Measurements from ENCODE around the gene VPS4A. TPM values are rescaled to one million over a fixed set of nuclear protein-coding genes. Genes with fewer than 3 reads are reported as not detected.
A peak's percentile ranks its signal among the peaks of the same experiment; 100 is the strongest.

Gene VPS4A
- total and polyA plus RNA-seq, 2 of the 4 experiments (the other 2 are of a cell fraction) = 23.3 to 25.2 TPM

- intact Hi-C loops (cut with micrococcal nuclease) (no loop called here), in situ Hi-C loops (cut with MboI; ENCODE audit: low sequenced_read_pairs) (no loop called here), dilution Hi-C loops (cut with HindIII; ENCODE audit: low sequenced_read_pairs, unreplicated experiment) (no loop called here)
- H2AK9ac ChIP-seq (replicated peaks; ENCODE audit: low read depth, low read length, poor library complexity) = no peak overlapping the region
- no peak overlapping the region; the same call in 1 of the 2 replicates for H3K18ac ChIP-seq (ENCODE audit: low read depth, low read length)
- peak overlapping the region; percentile 97 for H2BK5ac ChIP-seq (ENCODE audit: low read depth, low read length, poor library complexity, severe bottlenecking)
- DNase-seq (peak; percentile 96), ATAC-seq (ENCODE audit: low read depth) (peak; percentile 67)
- no TSS peak for BruUV-seq (replicated peaks)
- no CpG with 5 or more reads among the region's 4 CpGs for WGBS, 2 experiments (ENCODE audit: extremely low coverage in 2 of 2, insufficient read length in 1 of 2)
- TF ChIP-seq ELK1 (IDR thresholded peaks at IDR 0.05; ENCODE audit: borderline replicate concordance, low read depth, low read length) (no peak), MXI1 (IDR thresholded peaks at IDR 0.05; ENCODE audit: borderline replicate concordance, low read depth, low read length) (no peak), RAD21 (IDR thresholded peaks at IDR 0.05; ENCODE audit: low read length) (peak; percentile 24; the same call in 1 of the 2 replicates), POLR2A (IDR thresholded peaks at IDR 0.05; ENCODE audit: low read depth, low read length) (no peak), CHD1 (IDR thresholded peaks at IDR 0.05; ENCODE audit: low read depth, low read length) (no peak), CTCF (conservative IDR thresholded peaks at IDR 0.05; ENCODE audit: low read depth, low read length) (no peak; the same call in none of the 2 replicates), MAFK (IDR thresholded peaks at IDR 0.05; ENCODE audit: low read depth, low read length) (0 out of 2 replicates have a peak, but pooled peaks have one; percentile 29), FOS (IDR thresholded peaks at IDR 0.05; ENCODE audit: low read depth, low read length) (peak; percentile 35), USF2 (IDR thresholded peaks at IDR 0.05; ENCODE audit: low read depth, low read length) (no peak), MAZ (IDR thresholded peaks at IDR 0.05; ENCODE audit: borderline replicate concordance, low read depth, low read length) (no peak), BHLHE40 (IDR thresholded peaks at IDR 0.05; ENCODE audit: low read depth, low read length) (peak; percentile 37; the same call in 1 of the 2 replicates), SMC3 (IDR thresholded peaks at IDR 0.05; ENCODE audit: low read depth, low read length) (no peak), CEBPB (IDR thresholded peaks at IDR 0.05; ENCODE audit: low read depth, low read length) (peak; percentile 67), RFX5 (IDR thresholded peaks at IDR 0.05; ENCODE audit: low read depth, low read length) (no peak), RCOR1 (IDR thresholded peaks at IDR 0.05; ENCODE audit: insufficient replicate concordance, low read length) (no peak), NFE2L2 (IDR thresholded peaks at IDR 0.05; ENCODE audit: low read depth, low read length) (no peak)
- peaks cover 5% of the 10 kb centered on the region for H3K36me3 ChIP-seq (ENCODE audit: control insufficient read depth, insufficient read depth, low read length)
- POLR2A ChIA-PET (ENCODE audit: unreplicated experiment) = no interaction called here
- no peaks in the 10 kb centered on the region for H3K9me3 ChIP-seq (ENCODE audit: control insufficient read depth, insufficient read depth, low read length)
- no peak overlapping the region for H3K27ac ChIP-seq (ENCODE audit: insufficient read depth, low read length)
- H3K56ac ChIP-seq (ENCODE audit: extremely low read depth, insufficient read depth, low read length) = no peak overlapping the region
- peak overlapping the region in 1 of 2 experiments; percentile 66; a peak in 2 of 4 replicates for H4K8ac ChIP-seq (ENCODE audit: low read depth in 2 of 2, low read length in 2 of 2)
- H3K4me2 ChIP-seq (ENCODE audit: low read depth, low read length) = peak overlapping the region; percentile 49; the same call in 1 of the 2 replicates
- H3K14ac ChIP-seq (replicated peaks; ENCODE audit: low read depth, low read length) = no peak overlapping the region
- no peaks in the 10 kb centered on the region for H4K20me1 ChIP-seq (ENCODE audit: insufficient read depth, low read length)
- no peak overlapping the region for H2AFZ ChIP-seq (replicated peaks; ENCODE audit: low read length, poor library complexity)
- H3K79me1 ChIP-seq (ENCODE audit: low read depth in 1 of 2, low read length in 2 of 2) = peaks cover 15 to 47% of the 10 kb centered on the region in 2 experiments
- H3K4me3 ChIP-seq (ENCODE audit: insufficient read depth, low read depth, low read length) = no peak overlapping the region
- H3K9me1 ChIP-seq (ENCODE audit: insufficient read depth, low read length) = peaks cover 11% of the 10 kb centered on the region
- no peak overlapping the region for H4K91ac ChIP-seq (ENCODE audit: insufficient read depth, low read depth, low read length)
- H2AK5ac ChIP-seq (ENCODE audit: low read depth, low read length) = no peak overlapping the region
- H2BK20ac ChIP-seq (ENCODE audit: low read depth, low read length) = peak overlapping the region; percentile 87
- CTCF ChIA-PET = interaction anchor here (1.2 to 1.8 kb wide), 2 partner anchors 13 to 74 kb away, joined by 3 to 10 read pairs; no protein-coding TSS in a partner anchor
- peaks cover 17% of the 10 kb centered on the region for H3K4me1 ChIP-seq (ENCODE audit: control insufficient read depth, insufficient read depth, low read length)
- H3K27me3 ChIP-seq (ENCODE audit: control insufficient read depth, insufficient read depth, low read length) = no peaks in the 10 kb centered on the region
- no peak overlapping the region for H3K9ac ChIP-seq (ENCODE audit: low read depth, low read length)
- H2BK15ac ChIP-seq (ENCODE audit: low read depth, low read length) = no peak overlapping the region
- H2BK120ac ChIP-seq (ENCODE audit: low read depth, low read length) = peak overlapping the region; percentile 39; the same call in 1 of the 2 replicates
- no peak overlapping the region for H3K23ac ChIP-seq (ENCODE audit: low read depth, low read length)
- H4K5ac ChIP-seq (ENCODE audit: low read depth, low read length) = no peak overlapping the region
- peak overlapping the region; percentile 55; the same call in 1 of the 2 replicates for H3K4ac ChIP-seq (ENCODE audit: low read depth, low read length)
Measured at GRCh38 chr16:69273009-69273408, 38.1 kb upstream of the VPS4A start.

Data from IMR-90 (cell line).